ENCODE measurements around the gene THOC2. TPM values are rescaled to one million over a fixed set of nuclear protein-coding genes. Genes with fewer than 3 reads are reported as not detected.

The THOC2 gene
- total and polyA plus RNA-seq, 12 donors, result 30.0 to 106 (median 63.2) TPM

- Histone ChIP-seq H3K27ac (no peak overlapping the region), H3K9me3 (replicated peaks in 1 of 3) (no peaks in the 10 kb centered on the region), H3K4me1 (replicated peaks in 1 of 2) (no peaks in the 10 kb centered on the region), H3K27me3 (no peaks in the 10 kb centered on the region), H3K4me3 (no peak overlapping the region), H3K36me3 (replicated peaks in 1 of 2) (no peaks in the 10 kb centered on the region)
- TF ChIP-seq CTCF (IDR thresholded peaks at IDR 0.05), result no peak
- WGBS, 4 donors, result 81 to 96% (median 91%) methylated on average over 1 of the region's 1 CpG
- intact Hi-C loops (cut with DNase I), result no loop called here
- DNase-seq, result no peak
Measured at GRCh38 chrX:123607270-123607669, 125.6 kb downstream of the THOC2 start.

GRCh38 chrX:123603491-123603890 is 129.4 kb downstream of the THOC2 start:
- no peak for TF ChIP-seq CTCF (IDR thresholded peaks at IDR 0.05)
- whole genome bisulfite sequencing, 4 donors, result 69 to 100% (median 86%) methylated on average over 5 of the region's 5 CpGs
- no peaks in the 10 kb centered on the region for H3K4me1 ChIP-seq (replicated peaks in 1 of 2)
- intact Hi-C loops (cut with DNase I), result no loop called here
- H3K4me3 ChIP-seq, result no peak overlapping the region
- H3K9me3 ChIP-seq (replicated peaks in 1 of 3), result no peaks in the 10 kb centered on the region
- no peaks in the 10 kb centered on the region for H3K27me3 ChIP-seq
- no peak overlapping the region for H3K27ac ChIP-seq
- DNase-seq, result no peak
- H3K36me3 ChIP-seq (replicated peaks in 1 of 2), result no peaks in the 10 kb centered on the region

- intact Hi-C loops (cut with DNase I), result no loop called here
- H3K9me3 ChIP-seq (replicated peaks in 1 of 3), result no peaks in the 10 kb centered on the region
- no peak overlapping the region for H3K4me3 ChIP-seq
- H3K36me3 ChIP-seq (replicated peaks in 1 of 2), result no peaks in the 10 kb centered on the region
- 83 to 95% (median 88%) methylated on average over 3 of the region's 3 CpGs for WGBS, 4 donors
- H3K27me3 ChIP-seq, result no peaks in the 10 kb centered on the region
- DNase-seq, result no peak
- no peaks in the 10 kb centered on the region for H3K4me1 ChIP-seq (replicated peaks in 1 of 2)
- TF ChIP-seq CTCF (IDR thresholded peaks at IDR 0.05) (no peak), POLR2A (IDR thresholded peaks at IDR 0.05) (no peak)
- no peak overlapping the region for H3K27ac ChIP-seq
Measured at GRCh38 chrX:123601437-123601836, 131.4 kb downstream of the THOC2 start.

GRCh38 chrX:123600181-123600580 is 132.7 kb downstream of the THOC2 start:
- WGBS, 4 donors, result 73 to 98% (median 82%) methylated on average over 2 of the region's 2 CpGs
- H3K9me3 ChIP-seq (replicated peaks in 1 of 3), result no peaks in the 10 kb centered on the region
- H3K4me3 ChIP-seq, result no peak overlapping the region
- H3K27ac ChIP-seq, result no peak overlapping the region
- H3K36me3 ChIP-seq (replicated peaks in 1 of 2), result no peaks in the 10 kb centered on the region
- no peak for DNase-seq
- intact Hi-C loops (cut with DNase I), result no loop called here
- TF ChIP-seq CTCF (IDR thresholded peaks at IDR 0.05), result no peak
- no peak for TF ChIP-seq POLR2A (IDR thresholded peaks at IDR 0.05)
- H3K4me1 ChIP-seq (replicated peaks in 1 of 2), result no peaks in the 10 kb centered on the region
- no peaks in the 10 kb centered on the region for H3K27me3 ChIP-seq

Measured in adrenal gland (tissue), 12 donors.